Psoas muscle (tissue), 8 donors: Measurements from ENCODE around the gene RRP1B. TPM values are rescaled to one million over a fixed set of nuclear protein-coding genes. Genes with fewer than 3 reads are reported as not detected.
"Not testable (repeated sequence)": the region's sequence is repeated elsewhere in the genome, so short reads cannot be mapped to it uniquely, and the experiment has no call there.

Experiments
- ATAC-seq, 4 donors: fragments of 200-7000 bp; cut with Tn5 transposase; one replicate each; pipeline ENCODE4 v1.9.1; 2020; ENCODE audit warnings: moderate library complexity in 3 of 4, mild to moderate bottlenecking in 2 of 4
- DNase-seq, 2 donors: peaks; one replicate each; pipeline ENCODE4 v3.0.0-alpha.2; 2020
- H3K27ac ChIP-seq: fragments of 200-600 bp; one replicate; pipeline ENCODE4 v1.8.0; 2022
- H3K27me3 ChIP-seq, 3 donors: fragments of 200-600 bp in 1 of 3; one replicate each; pipeline versions ENCODE4 v1.6.1 to v1.8.0; 2013 to 2022; ENCODE audit warnings: low read length in 2 of 3, mild to moderate bottlenecking in 2 of 3, moderate library complexity in 1 of 3; ENCODE audit not compliant: insufficient read depth in 3 of 3
- H3K36me3 ChIP-seq, 2 donors: fragments of 200-600 bp in 1 of 2; one replicate each; pipeline versions ENCODE4 v1.6.1 to v1.8.0; 2013 to 2022; ENCODE audit warnings: low read depth in 1 of 2, mild to moderate bottlenecking in 1 of 2, moderate library complexity in 1 of 2; ENCODE audit not compliant: insufficient read depth in 1 of 2
- H3K4me1 ChIP-seq: fragments of 200-600 bp; one replicate; pipeline ENCODE4 v1.8.0; 2022
- H3K4me3 ChIP-seq: fragments of 200-600 bp; one replicate; pipeline ENCODE4 v1.8.0; 2022; ENCODE audit warnings: mild to moderate bottlenecking
- H3K9me3 ChIP-seq: fragments of 200-600 bp; one replicate; pipeline ENCODE4 v1.8.0; 2022
- CTCF ChIP-seq: fragments of 200-600 bp; IDR thresholded peaks from one replicate; pipeline ENCODE4 v1.8.0; 2022; ENCODE audit warnings: antibody characterized with exemption
- WGBS, 3 donors: extraction: QIAGEN DNeasy Blood & Tissue Kit; methylation state at CpG; one replicate each; pipeline versions ENCODE4 v1.1.6 to v1.1.7; 2013; 5-methylcytosine and 5-hydroxymethylcytosine counted together
- intact Hi-C, 2 donors: fragments of 100-400 bp; cut with DNase I; formaldehyde crosslinking; loops; one replicate each; pipeline versions ENCODE4 v1.11.0 to v1.14.2; 2022
- polyA plus RNA-seq, 3 donors: library from polyadenylated mRNA; stranded (reverse); fragments of 200-250 nt; gene quantifications; one replicate each; pipeline ENCODE4 v1.2.3, GENCODE V29; 2013
- total RNA-seq, 4 donors: library from RNA; stranded (reverse); fragmentation: NEBNext Ultra II Directional in 2 of 4; extraction: Animal tissue kit (Norgen Biotek cat#: 25700) in 2 of 4; gene quantifications; one replicate each; pipeline versions ENCODE4 v1.2.1 to v1.2.4, GENCODE V29; 2021 to 2023
- donor health status: healthy with polysubstance abuse.
- donor health status: DM: no; HTN: no; CAD: no; lungs with moderate emphysema.
- donor health status: Bipolar disorder and iron deficiency.
- donor health status: healthy.
- donor health status: DM: yes; HTN: yes; CAD: no.
- donor health status: DM: no; HTN: no; CAD: no.
- donor health status: DM: no; HTN: no; CAD: no.
- donor health status: DM: yes; HTN: yes; CAD: no.

Gene RRP1B
- total and polyA plus RNA-seq, 7 donors = 6.0 to 21.6 (median 20.2) TPM

GRCh38 chr21:43694437-43695079, 35.2 kb downstream of the RRP1B start:
- ATAC-seq = no peak
- Histone ChIP-seq H3K36me3 (peaks cover 3 to 59% of the 10 kb centered on the region in 2 donors), H3K4me3 (no peak overlapping the region), H3K9me3 (no peaks in the 10 kb centered on the region), H3K27ac (no peak overlapping the region), H3K27me3 (no peaks in the 10 kb centered on the region), H3K4me1 (no peaks in the 10 kb centered on the region)
- 89 to 93% (median 90%) methylated on average over 27 of the region's 27 CpGs for WGBS, 3 donors
- intact Hi-C loops = loop anchor here in 1 of 2 donors (5.0 kb wide), 1 partner anchor 32 kb away; no protein-coding TSS in a partner anchor
- no peak for TF ChIP-seq CTCF
- DNase-seq = no peak

GRCh38 chr21:43696214-43696613, 36.9 kb downstream of the RRP1B start:
- H3K4me1 ChIP-seq = no peaks in the 10 kb centered on the region
- ATAC-seq (no peak), DNase-seq (no peak)
- no peak for TF ChIP-seq CTCF
- H3K36me3 ChIP-seq = peaks cover 3 to 43% of the 10 kb centered on the region in 2 donors
- H3K27ac ChIP-seq = no peak overlapping the region
- intact Hi-C loops = loop anchor here in 1 of 2 donors (5.0 kb wide), 1 partner anchor 34 kb away; no protein-coding TSS in a partner anchor
- 90 to 96% (median 92%) methylated on average over 17 of the region's 17 CpGs for WGBS, 3 donors
- H3K27me3 ChIP-seq = no peaks in the 10 kb centered on the region
- no peak overlapping the region for H3K4me3 ChIP-seq
- H3K9me3 ChIP-seq = no peaks in the 10 kb centered on the region

GRCh38 chr21:43697758-43698643, 38.6 kb downstream of the RRP1B start:
- peaks cover 3 to 26% of the 10 kb centered on the region in 2 donors for H3K36me3 ChIP-seq
- no peaks in the 10 kb centered on the region for H3K4me1 ChIP-seq
- TF ChIP-seq CTCF = no peak
- H3K27ac ChIP-seq = no peak overlapping the region
- no peaks in the 10 kb centered on the region for H3K9me3 ChIP-seq
- no peaks in the 10 kb centered on the region for H3K27me3 ChIP-seq
- no peak overlapping the region for H3K4me3 ChIP-seq
- intact Hi-C loops = loop anchor here in 1 of 2 donors (5.0 kb wide), 1 partner anchor 36 kb away; no protein-coding TSS in a partner anchor
- no peak for DNase-seq
- no peak for ATAC-seq
- 85 to 92% (median 86%) methylated on average over 11 of the region's 11 CpGs for WGBS, 3 donors

- H3K4me3 ChIP-seq, H3K27ac ChIP-seq, DNase-seq, ATAC-seq, H3K9me3 ChIP-seq, H3K4me1 ChIP-seq, H3K27me3 ChIP-seq: not testable (repeated sequence)
- intact Hi-C loops = loop anchor here in 1 of 2 donors (5.0 kb wide), 1 partner anchor 37 kb away; no protein-coding TSS in a partner anchor
- 78 to 89% (median 83%) methylated on average over 5 of the region's 5 CpGs for WGBS, 3 donors
- H3K36me3 ChIP-seq = peaks cover 0 to 12% of the 10 kb centered on the region in 2 donors
Measured at GRCh38 chr21:43699492-43699777, 40.1 kb downstream of the RRP1B start.
